GM18861 (cell line): ENCODE data around the gene CNKSR3.

ENCODE experiments used
- ATAC-seq: cut with Tn5 transposase; IDR thresholded peaks from one replicate; pipeline ENCODE4 v1.9.1; 2021; ENCODE audit not compliant: unreplicated experiment

CNKSR3 gene

DNA sequence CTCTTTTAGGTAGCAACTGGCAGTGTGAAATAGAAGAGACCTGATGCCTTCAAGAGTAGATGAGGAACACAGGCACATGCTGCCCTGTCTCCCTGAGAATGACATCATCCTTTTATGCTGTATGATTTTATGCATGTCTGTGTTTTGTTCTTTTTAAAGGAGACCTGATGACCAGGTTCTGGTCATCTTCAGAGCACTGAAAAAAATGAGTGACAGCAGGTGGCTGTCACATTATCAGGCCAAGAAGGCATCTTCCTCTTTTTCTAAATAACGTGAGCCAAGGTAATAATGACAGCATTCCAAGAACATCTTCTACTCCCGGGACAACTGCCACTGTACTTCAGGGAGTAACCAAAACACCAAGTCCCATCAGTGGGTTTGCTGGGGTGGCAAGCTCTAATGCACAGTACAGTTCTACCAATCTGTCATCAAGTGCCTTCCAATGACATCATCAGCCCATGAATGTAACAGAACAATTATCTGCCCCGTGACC lies 28.9 kb downstream of the CNKSR3 start:
- ATAC-seq = no peak

- no peak for ATAC-seq
These were observed 30.5 kb downstream of the CNKSR3 start for GRCh38 chr6:154479771-154480639.

GRCh38 chr6:154479351-154479769 lies 31.1 kb downstream of the CNKSR3 start:
- no peak for ATAC-seq

- ATAC-seq = no peak
These were observed 31.8 kb downstream of the CNKSR3 start for GRCh38 chr6:154478701-154479060.

GRCh38 chr6:154478021-154478700 lies 32.3 kb downstream of the CNKSR3 start:
- no peak for ATAC-seq

DNA sequence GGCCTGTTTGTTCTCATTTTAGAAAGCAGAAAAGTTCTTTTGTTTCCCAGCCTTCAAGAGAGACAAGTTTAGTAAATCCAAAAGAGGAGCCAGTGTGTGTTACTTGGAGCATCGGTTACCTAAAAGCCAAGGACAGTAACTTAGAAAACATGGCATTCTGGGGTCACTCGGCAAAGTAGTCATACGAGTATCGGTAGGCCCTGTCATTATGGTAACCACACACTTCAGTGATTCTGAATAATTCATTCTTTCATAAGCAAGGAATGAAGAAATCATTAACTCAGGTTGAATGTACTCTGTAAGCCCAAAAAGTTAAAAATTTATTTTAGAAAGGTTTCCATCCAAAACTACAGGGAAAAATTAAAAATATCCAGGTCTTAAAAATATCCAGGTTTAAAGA lies 34.0 kb downstream of the CNKSR3 start:
- no peak for ATAC-seq

GRCh38 chr6:154474648-154475428 lies 35.6 kb downstream of the CNKSR3 start:
- no peak for ATAC-seq

GRCh38 chr6:154473324-154473723 lies 37.2 kb downstream of the CNKSR3 start:
- no peak for ATAC-seq

DNA sequence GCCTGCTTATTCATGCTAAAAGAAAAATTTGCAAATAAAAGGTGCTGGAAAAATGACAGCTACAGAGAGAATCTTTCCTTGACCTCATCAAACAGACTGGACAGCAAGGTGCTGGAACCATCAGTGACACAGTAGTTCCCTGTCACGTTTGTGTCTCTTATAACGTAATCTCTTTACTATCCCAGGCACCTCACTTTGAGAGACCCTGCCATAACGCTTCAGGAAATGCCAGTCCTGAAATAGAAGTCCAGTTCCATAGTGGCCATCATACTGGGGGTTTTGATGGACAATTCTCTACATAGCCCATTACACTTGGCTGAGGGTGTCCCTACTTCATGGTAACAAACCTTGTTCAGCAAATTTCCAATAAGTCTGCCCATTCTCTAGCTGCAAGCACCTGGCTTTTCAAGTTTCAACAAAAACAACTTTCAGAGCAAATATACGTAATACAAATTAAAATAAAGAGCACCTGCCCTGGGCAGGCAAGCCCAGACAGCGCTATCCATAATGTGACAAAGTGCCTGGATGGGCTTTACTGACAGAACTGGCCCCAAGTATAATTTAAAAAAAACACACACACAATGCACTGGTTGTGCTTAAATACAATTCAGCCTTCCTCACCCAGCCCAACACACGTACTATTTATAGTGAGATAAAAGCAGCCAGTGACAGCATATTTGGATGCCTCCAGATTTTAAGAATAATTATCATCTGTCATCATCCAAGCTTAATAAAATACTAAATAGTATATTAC lies 38.7 kb downstream of the CNKSR3 start:
- no peak for ATAC-seq

- ATAC-seq = no peak
These were observed 41.1 kb downstream of the CNKSR3 start for GRCh38 chr6:154469306-154469935.

DNA sequence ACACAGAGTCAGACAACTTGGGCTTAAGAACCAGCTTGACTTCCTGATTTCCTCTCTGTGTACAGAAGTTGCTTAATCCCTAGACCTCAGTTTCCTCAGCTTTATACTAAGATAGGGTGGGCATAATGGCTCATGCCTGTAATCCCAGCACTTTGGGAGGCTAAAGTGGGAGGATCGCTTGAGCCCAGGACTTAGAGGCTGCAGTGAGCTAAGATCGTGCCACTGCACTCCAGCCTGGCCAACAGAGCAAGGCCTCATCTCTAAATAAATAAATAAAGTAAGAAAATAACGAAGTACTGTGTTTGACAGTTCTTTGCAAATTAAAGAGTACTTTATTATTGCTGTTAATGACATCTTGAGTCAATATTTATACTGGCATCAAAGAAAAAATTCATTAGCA lies 41.7 kb downstream of the CNKSR3 start:
- ATAC-seq = no peak

GRCh38 chr6:154466971-154467679 lies 43.4 kb downstream of the CNKSR3 start:
- no peak for ATAC-seq

DNA sequence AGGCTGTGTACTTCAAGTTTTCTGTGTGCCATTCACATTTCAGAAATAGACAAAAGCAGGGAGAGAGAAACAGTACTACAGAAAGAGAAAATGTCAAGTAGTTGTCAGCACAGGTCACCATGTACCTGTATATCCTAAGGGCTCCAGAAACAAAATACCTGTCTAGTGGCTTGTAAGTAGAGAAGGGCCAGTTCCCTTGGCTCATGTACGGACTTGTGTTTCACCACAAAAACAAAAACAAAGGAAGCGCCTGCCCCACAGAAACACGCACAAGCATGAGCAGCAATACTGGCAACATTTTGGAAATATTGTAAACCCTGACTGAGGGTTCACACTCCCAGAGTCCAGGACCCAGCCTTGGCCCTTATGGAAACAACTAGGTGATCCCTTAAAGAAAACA lies 44.3 kb downstream of the CNKSR3 start:
- ATAC-seq = no peak

- ATAC-seq = no peak
These were observed 46.7 kb downstream of the CNKSR3 start for GRCh38 chr6:154463573-154464419.

GRCh38 chr6:154462425-154462824 lies 48.1 kb downstream of the CNKSR3 start:
- no peak for ATAC-seq

GRCh38 chr6:154461348-154461747 lies 49.1 kb downstream of the CNKSR3 start:
- ATAC-seq = no peak

GRCh38 chr6:154460306-154461071 lies 50.0 kb downstream of the CNKSR3 start:
- no peak for ATAC-seq

- ATAC-seq = no peak
These were observed 51.0 kb downstream of the CNKSR3 start for GRCh38 chr6:154459513-154459912.
